Keratinocyte (primary cell): ENCODE data around the gene HNF4A.

ENCODE experiments used
- CTCF ChIP-seq, 3 experiments: IDR thresholded peaks in 1 of 3; conservative IDR thresholded peaks in 1 of 3; optimal IDR thresholded peaks in 1 of 3; 2 replicates in 2 of 3; 3 replicates in 1 of 3; pipeline versions ENCODE3 to v1.5.1; 2011; ENCODE audit warnings: low read length in 3 of 3, mild to moderate bottlenecking in 3 of 3, moderate library complexity in 2 of 3, control low read depth in 1 of 3, inconsistent platforms in 1 of 3; ENCODE audit not compliant: insufficient read depth in 2 of 3; ENCODE audit errors: extremely low read depth in 1 of 3
- EZH2 ChIP-seq: IDR thresholded peaks from one replicate; pipeline ENCODE4 v1.6.1; 2012; ENCODE audit warnings: inconsistent platforms, mild to moderate bottlenecking, low read length, moderate library complexity

GRCh38 chr20:44314870-44315269 lies 40.6 kb upstream of the HNF4A start:
- TF ChIP-seq CTCF (optimal IDR thresholded peaks at IDR 0.05 in 1 of 3, IDR thresholded peaks at IDR 0.05 in 1 of 3, conservative IDR thresholded peaks at IDR 0.05 in 1 of 3; ENCODE audit: extremely low read depth in 1 of 3, insufficient read depth in 2 of 3, low read length in 3 of 3) (no peak), EZH2 (no peak)
